Ishikawa (cell line): ENCODE results near the gene NEDD4L.

Experiments used
- CEBPB ChIP-seq: IDR thresholded peaks from 2 replicates; pipeline ENCODE4 v1.6.1; 2012
- EGR1 ChIP-seq: IDR thresholded peaks from 2 replicates; pipeline ENCODE4 v1.6.1; 2012
- EP300 ChIP-seq: IDR thresholded peaks from 2 replicates; pipeline ENCODE4 v1.6.1; 2012; ENCODE audit warnings: borderline replicate concordance
- FOXM1 ChIP-seq: IDR thresholded peaks from 2 replicates; pipeline ENCODE4 v1.6.1; 2012; ENCODE audit warnings: low read depth, borderline replicate concordance
- MAX ChIP-seq: IDR thresholded peaks from 2 replicates; pipeline ENCODE4 v1.6.1; 2012
- NFIC ChIP-seq: IDR thresholded peaks from 2 replicates; pipeline ENCODE4 v1.6.1; 2012
- RAD21 ChIP-seq: IDR thresholded peaks from 2 replicates; pipeline ENCODE4 v1.6.1; 2012; ENCODE audit warnings: low read depth
- REST ChIP-seq: IDR thresholded peaks from 2 replicates; pipeline ENCODE4 v1.6.1; 2012; ENCODE audit warnings: low read depth, mild to moderate bottlenecking
- TAF1 ChIP-seq: IDR thresholded peaks from 2 replicates; pipeline ENCODE4 v1.6.1; 2012; ENCODE audit warnings: low read depth, mild to moderate bottlenecking
- TEAD4 ChIP-seq: IDR thresholded peaks from 2 replicates; pipeline ENCODE4 v1.6.1; 2012
- USF1 ChIP-seq: IDR thresholded peaks from 2 replicates; pipeline ENCODE4 v1.6.1; 2012
- YY1 ChIP-seq: IDR thresholded peaks from 2 replicates; pipeline ENCODE4 v1.6.1; 2012; ENCODE audit warnings: low read depth

GRCh38 chr18:58405107-58405898, 361.3 kb downstream of the NEDD4L start:
- no peak for TF ChIP-seq TAF1
- no peak for TF ChIP-seq EP300
- TF ChIP-seq TEAD4: no peak
- no peak for TF ChIP-seq YY1
- TF ChIP-seq RAD21: no peak
- no peak for TF ChIP-seq REST
- TF ChIP-seq EGR1: no peak
- TF ChIP-seq CEBPB: no peak
- TF ChIP-seq NFIC: no peak
- TF ChIP-seq MAX: no peak
- no peak for TF ChIP-seq FOXM1
- no peak for TF ChIP-seq USF1
